Astrocyte (in vitro differentiated cells and primary cell): Measurements from ENCODE around the gene ITGA8.

Experiments used
- CTCF ChIP-seq: IDR thresholded peaks from 2 replicates; pipeline ENCODE4 v1.5.1; 2011; ENCODE audit warnings: low read depth, mild to moderate bottlenecking, inconsistent platforms, low read length, moderate library complexity; ENCODE audit not compliant: insufficient read depth
- EZH2 ChIP-seq: IDR thresholded peaks from 2 replicates; pipeline ENCODE4 v1.6.1; 2012; ENCODE audit warnings: mild to moderate bottlenecking, low read length, inconsistent platforms; ENCODE audit not compliant: insufficient read depth

GRCh38 chr10:15487376-15487775, 232.3 kb downstream of the ITGA8 start:
- TF ChIP-seq CTCF (no peak), EZH2 (no peak)
